IPS-18c (cell line): ENCODE measurements around the gene TGFBR1.

Experiments used
- H3K4me3 ChIP-seq: 2 replicates; pipeline ENCODE4 v1.7.0; 2013; ENCODE audit warnings: low read depth, mild to moderate bottlenecking, low read length, moderate library complexity; ENCODE audit not compliant: insufficient read depth
- H3K9me3 ChIP-seq: one replicate; pipeline ENCODE4 v1.6.1; 2013; ENCODE audit warnings: mild to moderate bottlenecking, low read length, moderate library complexity; ENCODE audit not compliant: control insufficient read depth, insufficient read depth

The TGFBR1 gene

DNA sequence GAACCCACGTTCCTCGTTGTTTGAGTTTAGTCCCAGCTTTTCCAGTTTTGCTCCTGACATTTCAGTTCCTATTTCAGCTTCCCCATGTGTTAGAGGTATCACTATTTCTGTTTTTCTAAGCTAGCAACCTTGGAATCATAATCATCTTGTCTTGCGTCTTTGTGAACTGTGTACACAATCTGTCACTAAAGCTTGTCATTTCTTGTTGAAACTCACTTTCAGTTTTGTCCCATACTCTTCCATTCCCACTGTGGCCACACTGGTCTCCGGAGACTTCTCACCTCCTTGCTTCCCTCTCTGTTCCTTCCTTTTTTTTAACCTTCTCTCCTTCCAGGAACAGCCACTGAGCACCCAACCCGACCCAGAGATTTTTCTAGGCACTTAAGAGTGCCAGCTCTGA lies 36.9 kb downstream of the TGFBR1 start:
- Histone ChIP-seq H3K4me3 (no peak overlapping the region), H3K9me3 (no peaks in the 10 kb centered on the region)

- Histone ChIP-seq H3K9me3 (no peaks in the 10 kb centered on the region), H3K4me3 (no peak overlapping the region)
Observed at GRCh38 chr9:99142275-99142674, 37.4 kb downstream of the TGFBR1 start.

DNA sequence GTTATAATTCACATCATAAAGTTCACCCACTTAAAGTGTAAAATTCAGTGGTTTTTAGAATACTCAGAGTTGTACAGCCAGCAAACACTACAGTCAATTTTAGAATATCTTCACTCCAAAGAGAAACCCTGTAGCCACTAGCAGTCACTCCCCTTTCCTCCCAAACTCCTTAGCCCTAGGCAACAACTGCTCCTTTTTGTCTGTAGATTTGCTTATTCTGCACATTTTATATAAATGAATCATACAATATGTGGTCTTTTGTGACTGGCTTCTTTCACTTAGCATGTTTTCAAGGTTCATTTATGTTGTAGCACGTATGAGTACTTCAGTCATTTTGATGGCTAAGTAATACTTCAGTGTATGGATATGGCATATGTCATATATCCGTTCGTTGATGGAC lies 38.7 kb downstream of the TGFBR1 start:
- Histone ChIP-seq H3K9me3 (no peaks in the 10 kb centered on the region), H3K4me3 (no peak overlapping the region)

GRCh38 chr9:99144966-99145365 lies 40.1 kb downstream of the TGFBR1 start:
- Histone ChIP-seq H3K9me3 (no peaks in the 10 kb centered on the region), H3K4me3 (no peak overlapping the region)

DNA sequence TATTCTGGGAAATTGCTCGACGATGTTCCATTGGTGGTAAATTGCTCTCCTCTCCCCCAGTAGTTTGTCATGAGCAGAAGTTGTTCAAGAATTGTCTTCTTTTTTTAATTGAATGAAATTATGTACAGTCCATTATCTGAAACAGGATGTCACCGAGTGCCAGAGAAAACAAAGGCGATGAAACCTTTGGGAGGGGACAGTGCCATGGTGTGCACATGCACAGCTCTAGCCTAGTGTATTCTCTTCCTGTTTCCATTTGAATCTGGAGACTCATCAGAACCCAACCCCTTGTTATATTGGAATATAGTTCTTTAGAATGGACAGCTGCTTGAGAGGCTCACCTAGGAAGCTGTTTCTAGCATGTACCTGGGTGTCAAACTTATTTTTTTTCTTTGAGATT lies 41.7 kb downstream of the TGFBR1 start:
- Histone ChIP-seq H3K4me3 (no peak overlapping the region), H3K9me3 (no peaks in the 10 kb centered on the region)

GRCh38 chr9:99147177-99147576 lies 42.3 kb downstream of the TGFBR1 start:
- H3K4me3 ChIP-seq = no peak overlapping the region
- no peaks in the 10 kb centered on the region for H3K9me3 ChIP-seq

- Histone ChIP-seq H3K4me3 (no peak overlapping the region), H3K9me3 (no peaks in the 10 kb centered on the region)
Observed at GRCh38 chr9:99150451-99151171, 45.7 kb downstream of the TGFBR1 start.

DNA sequence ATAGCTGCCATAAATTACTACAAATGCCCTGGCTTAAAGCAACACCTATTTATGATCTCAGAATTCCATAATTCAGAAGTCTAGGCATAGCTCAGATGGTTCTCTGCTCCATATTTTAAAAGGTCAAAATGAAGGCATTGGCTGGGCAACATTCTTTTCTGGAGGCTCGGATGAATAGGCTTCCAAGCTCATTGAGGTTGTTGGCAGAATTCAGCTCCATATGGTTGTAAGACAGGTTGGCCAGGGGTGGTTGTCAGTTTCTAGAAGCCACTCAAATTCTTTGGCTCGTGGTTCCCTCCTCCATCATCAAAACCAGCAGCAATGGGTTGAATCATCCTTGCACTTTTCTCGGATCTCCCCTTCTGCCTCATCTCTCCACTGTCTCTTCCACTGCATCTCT lies 49.4 kb downstream of the TGFBR1 start:
- H3K4me3 ChIP-seq = no peak overlapping the region

GRCh38 chr9:99155736-99156135 lies 50.8 kb downstream of the TGFBR1 start:
- Histone ChIP-seq H3K9me3 (no peaks in the 10 kb centered on the region), H3K4me3 (no peak overlapping the region)

More for the DNA sequence above, 49.4 kb downstream of the TGFBR1 start:
- H3K9me3 ChIP-seq = no peaks in the 10 kb centered on the region

DNA sequence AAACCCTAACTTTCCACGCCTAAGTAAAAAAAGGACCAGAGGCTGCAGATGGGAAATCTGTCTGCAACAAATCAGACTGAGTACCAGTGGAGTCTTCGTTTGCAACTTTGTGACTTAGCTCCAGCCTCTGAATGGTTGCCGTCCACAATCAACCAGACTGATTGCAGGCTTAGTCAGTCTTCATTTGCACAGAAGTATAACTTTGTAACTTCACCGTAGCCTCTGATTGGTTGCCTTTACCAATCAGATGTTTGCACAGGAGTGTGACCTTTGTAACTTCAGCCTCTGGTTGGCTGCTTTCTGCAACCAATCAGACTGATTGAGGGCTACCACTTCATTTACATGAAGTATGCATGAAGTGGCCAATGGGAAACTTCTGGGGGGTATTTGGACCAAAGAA lies 53.7 kb downstream of the TGFBR1 start:
- Histone ChIP-seq H3K4me3 (no peak overlapping the region), H3K9me3 (no peaks in the 10 kb centered on the region)

DNA sequence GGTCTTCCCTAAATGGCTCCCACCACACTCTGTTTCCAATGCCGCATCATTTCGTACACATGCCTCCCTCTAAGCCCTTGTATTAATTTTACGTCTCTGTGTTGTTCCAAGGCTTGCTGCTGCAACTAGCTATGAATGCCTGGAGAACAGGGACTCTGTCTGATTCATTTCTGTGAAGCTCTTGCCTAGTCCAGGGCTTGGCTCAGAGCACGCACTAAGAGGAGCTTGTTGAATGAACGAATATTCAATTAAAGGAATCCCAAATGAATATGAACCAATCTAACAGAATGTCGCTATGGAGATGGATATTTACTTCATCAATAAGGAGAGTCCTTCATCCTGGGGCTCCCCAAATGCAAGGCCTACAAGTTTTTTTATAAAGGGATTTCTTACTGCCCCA lies 55.3 kb downstream of the TGFBR1 start:
- Histone ChIP-seq H3K9me3 (no peaks in the 10 kb centered on the region), H3K4me3 (no peak overlapping the region)

DNA sequence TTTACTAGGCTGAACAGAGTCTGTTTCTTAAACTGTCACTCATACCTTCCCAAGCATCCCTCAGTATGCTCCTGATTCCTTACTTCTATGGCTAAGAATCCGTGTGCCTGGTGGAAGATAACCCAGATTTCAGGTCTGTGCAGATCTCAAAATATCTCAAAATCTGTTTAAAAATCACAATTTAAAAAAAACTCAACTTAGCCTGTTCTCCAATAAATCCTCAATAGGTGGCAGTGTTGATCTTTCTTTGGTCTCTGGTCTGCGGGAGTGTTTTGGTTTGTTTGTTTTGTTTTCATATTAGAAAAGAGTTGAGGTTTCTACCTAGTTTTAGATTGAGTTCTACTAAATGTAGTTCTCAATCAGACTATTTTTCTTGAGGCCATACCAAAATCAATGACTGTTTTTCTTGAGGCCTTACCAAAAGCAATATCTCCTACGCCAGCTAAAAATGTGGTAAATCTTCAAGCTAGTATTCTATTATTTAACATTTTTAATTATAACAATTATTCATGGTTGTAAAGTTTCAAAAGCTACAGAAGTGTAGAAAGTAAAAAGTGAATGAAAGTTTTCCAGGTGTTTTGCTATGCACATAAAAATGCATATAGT lies 57.9 kb downstream of the TGFBR1 start:
- H3K4me3 ChIP-seq = no peak overlapping the region

DNA sequence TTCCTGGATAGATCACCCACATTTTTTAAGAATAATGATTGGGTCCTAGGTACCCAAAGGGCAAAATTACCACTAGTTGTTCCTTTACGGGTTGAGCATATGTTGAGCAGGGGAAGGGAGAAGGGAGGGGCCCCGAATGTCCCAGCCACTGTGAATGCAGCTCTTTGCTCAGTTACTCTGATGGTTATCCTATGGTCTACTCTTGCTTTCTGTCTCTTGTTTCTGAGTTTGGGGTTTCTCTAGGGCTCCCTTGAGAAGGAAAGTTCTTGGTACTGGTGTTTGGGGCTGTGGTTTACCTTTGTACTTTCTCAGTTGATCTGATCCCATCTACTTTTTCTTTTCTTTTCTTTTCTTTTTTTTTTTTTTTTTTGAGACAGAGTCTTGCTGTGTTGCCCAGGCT lies 61.2 kb downstream of the TGFBR1 start:
- no peaks in the 10 kb centered on the region for H3K9me3 ChIP-seq
- no peak overlapping the region for H3K4me3 ChIP-seq

More for the DNA sequence above, 57.9 kb downstream of the TGFBR1 start:
- H3K9me3 ChIP-seq = no peaks in the 10 kb centered on the region

DNA sequence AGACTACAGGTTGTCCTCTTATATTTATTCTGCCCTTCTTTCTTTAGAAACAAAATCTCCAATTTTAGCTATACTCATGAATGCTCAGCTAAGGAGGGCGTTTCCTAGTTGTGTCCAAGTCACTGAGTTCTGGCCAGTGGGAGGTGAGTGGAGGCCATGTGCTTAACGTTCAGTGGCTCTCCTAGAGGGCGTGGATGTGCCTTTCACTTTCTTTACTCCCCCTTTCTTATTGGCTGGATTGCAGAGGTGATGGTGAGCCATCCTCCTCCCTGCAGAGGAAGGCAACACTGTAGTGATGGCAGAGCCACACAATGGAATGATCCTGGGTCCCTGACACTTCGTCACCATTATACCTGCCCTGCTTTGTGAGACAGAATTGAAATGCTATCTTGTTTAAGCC lies 62.2 kb downstream of the TGFBR1 start:
- Histone ChIP-seq H3K4me3 (no peak overlapping the region), H3K9me3 (no peaks in the 10 kb centered on the region)

GRCh38 chr9:99167694-99168093 lies 62.8 kb downstream of the TGFBR1 start:
- Histone ChIP-seq H3K4me3 (no peak overlapping the region), H3K9me3 (no peaks in the 10 kb centered on the region)

- Histone ChIP-seq H3K9me3 (no peaks in the 10 kb centered on the region), H3K4me3 (no peak overlapping the region)
Observed at GRCh38 chr9:99169086-99169485, 64.2 kb downstream of the TGFBR1 start.

DNA sequence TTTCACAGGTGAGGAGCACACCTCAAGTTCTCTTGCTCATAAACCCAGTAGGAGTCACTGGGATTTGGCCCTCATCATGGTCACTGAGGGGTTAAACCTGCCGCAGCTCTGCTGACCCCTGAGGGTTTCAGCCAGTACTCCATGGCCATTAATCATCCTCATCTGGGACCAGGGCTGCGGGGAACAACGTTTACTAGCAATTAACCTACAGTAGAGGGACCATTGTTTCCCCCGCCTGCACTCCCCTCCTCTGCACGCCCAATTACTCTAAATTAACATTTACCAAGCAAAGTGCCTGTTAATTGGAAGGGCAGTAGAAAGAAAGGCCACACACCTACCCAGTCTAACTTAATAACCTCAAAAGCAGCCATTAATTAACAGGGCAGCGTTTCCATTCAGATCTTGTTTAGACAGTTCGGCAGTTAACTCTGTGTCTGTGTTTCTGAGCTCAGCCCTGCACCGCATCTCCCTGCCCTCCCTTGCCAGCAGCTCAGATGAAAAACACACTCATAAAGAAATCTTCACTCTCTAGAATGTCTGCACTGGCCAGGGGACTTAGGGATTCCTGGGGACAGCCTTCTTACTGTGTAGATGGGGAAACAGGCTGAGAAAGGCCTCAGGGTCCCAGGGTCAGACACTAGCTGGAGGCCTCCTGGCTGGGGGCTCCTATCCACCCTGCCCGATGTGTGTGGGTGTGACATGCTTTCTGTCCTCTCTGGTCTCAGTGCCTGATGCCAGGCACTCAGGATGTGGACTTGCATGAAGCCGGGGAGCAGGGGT lies 65.3 kb downstream of the TGFBR1 start:
- Histone ChIP-seq H3K9me3 (no peaks in the 10 kb centered on the region), H3K4me3 (no peak overlapping the region)
